22Rv1 (cell line): ENCODE data around the gene ERC1.

Source experiments
- CTCF ChIP-seq: fragments of 450-650 bp; IDR thresholded peaks from 2 replicates; pipeline ENCODE4 v1.5.1; 2017; ENCODE audit warnings: mild to moderate bottlenecking
- ZFX ChIP-seq: fragments of 450-650 bp; IDR thresholded peaks from 2 replicates; pipeline ENCODE4 v1.6.1; 2017; ENCODE audit warnings: antibody characterized with exemption, borderline replicate concordance

DNA sequence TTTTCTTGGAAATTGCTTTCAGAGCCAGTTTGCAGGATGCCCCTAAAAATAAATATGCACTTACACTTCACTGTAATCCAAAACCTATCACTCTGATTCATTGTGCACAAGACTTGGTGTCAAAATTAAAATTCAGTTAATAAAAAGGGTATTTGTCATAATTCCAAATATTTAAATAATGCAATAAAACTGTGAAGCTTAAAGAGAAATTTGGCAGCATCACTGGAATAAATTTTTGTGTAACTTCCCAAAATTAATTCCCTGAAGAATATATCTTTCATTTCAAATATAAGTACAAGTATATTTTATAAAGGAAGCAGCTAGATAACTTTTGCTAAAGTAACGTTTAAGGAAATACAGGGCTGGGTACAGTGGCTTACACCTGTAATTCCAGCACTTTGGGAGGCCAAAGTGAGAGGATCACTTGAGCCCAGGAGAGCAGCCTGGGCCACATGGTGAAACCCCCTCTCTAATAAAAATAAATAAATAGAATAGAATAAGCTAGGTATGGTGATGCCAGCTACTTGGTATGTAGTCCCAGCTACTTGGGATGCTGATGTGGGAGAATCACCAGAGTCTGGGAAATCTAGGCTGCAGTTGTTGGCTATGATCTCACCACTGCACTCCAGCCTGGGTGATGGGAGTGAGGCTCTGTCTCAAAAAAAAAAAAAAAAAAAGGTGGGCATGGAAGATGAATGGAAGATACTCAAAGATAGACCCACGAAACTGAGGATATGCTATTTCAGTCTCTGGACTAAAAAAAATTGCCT, 369.6 kb downstream of the ERC1 start:
- TF ChIP-seq CTCF (no peak), ZFX (no peak)
